NCI-H460 (cell line): ENCODE measurements around the gene SLC29A1. TPM values are rescaled to one million over a fixed set of nuclear protein-coding genes. Genes with fewer than 3 reads are reported as not detected.
A peak's percentile ranks its signal among the peaks of the same experiment; 100 is the strongest.
"Not testable (repeated sequence)": the region's sequence is repeated elsewhere in the genome, so short reads cannot be mapped to it uniquely, and the experiment has no call there.

Experiments used
- DNase-seq: peaks from one replicate; pipeline ENCODE4 v3.0.0-alpha.2; 2016; ENCODE audit warnings: low read depth; ENCODE audit errors: extremely low read depth
- polyA plus RNA-seq: library from polyadenylated mRNA; depleted of rRNA; stranded (reverse); fragments of >200 nt; gene quantifications from 2 replicates; pipeline ENCODE4 v1.2.3, GENCODE V29; 2014; cell fraction: nucleus; rRNA removed
- total RNA-seq: library from RNA; depleted of rRNA; stranded (reverse); fragments of >200 nt; shearing (Covaris generic); gene quantifications from 2 replicates; pipeline ENCODE4 v1.2.3, GENCODE V29; 2014; rRNA removed

SLC29A1 gene
- 13.4 and 16.2 TPM in 2 replicates for total RNA-seq
- polyA plus RNA-seq = 79.5 and 87.0 TPM in 2 replicates

DNA sequence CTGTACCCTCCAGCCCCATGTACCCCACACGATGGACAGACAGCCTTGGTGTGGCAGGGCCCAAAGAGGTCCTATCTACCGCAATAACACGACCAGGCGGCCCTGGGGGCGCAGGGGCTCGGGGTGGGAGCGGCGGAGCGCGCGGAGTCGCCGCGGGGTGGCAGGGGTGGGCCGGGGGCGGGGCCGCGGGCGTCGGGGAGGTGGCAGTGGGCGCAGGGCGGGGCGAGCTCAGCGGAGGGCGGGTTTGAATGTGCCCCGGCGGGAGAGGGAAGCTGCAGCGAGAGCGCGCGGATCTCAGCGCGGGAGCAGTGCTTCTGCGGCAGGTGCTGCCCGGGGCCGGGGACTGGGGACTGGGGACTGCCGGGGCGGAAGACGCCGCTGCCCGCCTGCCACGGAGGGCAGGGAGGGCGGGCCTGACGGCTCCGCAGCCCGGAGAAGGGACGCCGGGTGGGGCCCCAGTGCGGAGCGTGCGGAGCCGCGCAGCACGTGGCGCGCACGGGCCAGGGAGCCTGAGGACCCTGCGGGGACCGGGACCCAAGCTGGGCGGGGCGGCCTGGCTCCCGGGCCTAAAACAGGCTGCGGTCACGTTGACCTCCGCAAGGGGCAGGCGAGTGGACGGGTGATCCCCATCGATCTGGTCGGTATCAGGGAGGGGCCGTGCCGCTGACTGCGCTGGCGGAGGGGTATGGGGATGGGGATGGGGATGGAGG is at the start of gene SLC29A1:
SLC29A1 (plus strand) TSS at position 277 of the 710 bp plus-strand sequence. CDS start 3,719 bp downstream, outside the sequence.
- DNase-seq = peak; percentile 45

DNA sequence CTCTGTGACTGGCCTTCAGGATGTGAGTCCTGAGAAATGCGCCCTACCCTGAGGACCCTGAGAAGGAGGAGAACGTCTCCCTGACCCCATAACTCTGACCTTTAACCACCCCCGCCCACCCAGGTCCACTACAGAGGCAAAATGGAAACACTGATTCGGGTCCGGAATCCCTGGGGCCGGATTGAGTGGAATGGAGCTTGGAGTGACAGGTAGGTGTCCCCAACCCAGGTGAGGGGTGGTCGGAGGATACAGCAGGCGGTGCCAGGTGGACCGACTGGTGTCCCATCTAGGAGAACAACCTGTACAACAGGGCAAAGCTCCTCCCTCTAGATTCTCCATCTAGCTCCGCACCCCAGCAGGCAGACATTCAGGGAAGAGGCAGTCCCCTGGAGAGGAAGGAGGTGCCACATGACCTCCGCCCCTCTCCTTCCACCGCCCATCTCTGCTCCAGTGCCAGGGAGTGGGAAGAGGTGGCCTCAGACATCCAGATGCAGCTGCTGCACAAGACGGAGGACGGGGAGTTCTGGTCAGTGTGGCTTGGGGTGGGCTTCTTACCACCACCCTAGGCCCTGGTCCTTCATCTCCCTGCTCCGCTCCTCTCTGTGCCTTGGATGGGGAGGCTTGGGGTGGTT is 47.1 kb upstream of the SLC29A1 start:
- no peak for DNase-seq

DNA sequence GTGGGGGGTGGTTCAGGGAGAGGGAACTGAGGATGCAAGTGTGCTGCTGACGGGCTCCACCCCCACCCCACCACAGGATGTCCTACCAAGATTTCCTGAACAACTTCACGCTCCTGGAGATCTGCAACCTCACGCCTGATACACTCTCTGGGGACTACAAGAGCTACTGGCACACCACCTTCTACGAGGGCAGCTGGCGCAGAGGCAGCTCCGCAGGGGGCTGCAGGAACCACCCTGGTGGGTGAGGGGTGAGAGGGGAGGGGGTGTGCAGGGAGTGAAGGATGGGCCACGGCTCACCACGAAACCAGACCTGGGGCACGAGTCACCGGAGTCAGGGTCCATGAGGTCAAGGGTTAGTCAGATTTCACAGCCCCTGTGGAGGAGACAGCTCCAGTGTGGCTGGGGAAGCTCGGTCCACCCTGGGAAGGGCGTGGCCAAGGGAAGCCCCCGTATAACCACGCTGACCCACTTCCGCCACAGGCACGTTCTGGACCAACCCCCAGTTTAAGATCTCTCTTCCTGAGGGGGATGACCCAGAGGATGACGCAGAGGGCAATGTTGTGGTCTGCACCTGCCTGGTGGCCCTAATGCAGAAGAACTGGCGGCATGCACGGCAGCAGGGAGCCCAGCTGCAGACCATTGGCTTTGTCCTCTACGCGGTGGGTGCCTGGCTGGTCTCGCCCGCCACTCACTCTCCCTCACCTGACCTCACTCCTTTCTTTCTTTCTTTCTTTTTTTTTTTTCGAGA is 46.5 kb upstream of the SLC29A1 start:
- no peak for DNase-seq

DNA sequence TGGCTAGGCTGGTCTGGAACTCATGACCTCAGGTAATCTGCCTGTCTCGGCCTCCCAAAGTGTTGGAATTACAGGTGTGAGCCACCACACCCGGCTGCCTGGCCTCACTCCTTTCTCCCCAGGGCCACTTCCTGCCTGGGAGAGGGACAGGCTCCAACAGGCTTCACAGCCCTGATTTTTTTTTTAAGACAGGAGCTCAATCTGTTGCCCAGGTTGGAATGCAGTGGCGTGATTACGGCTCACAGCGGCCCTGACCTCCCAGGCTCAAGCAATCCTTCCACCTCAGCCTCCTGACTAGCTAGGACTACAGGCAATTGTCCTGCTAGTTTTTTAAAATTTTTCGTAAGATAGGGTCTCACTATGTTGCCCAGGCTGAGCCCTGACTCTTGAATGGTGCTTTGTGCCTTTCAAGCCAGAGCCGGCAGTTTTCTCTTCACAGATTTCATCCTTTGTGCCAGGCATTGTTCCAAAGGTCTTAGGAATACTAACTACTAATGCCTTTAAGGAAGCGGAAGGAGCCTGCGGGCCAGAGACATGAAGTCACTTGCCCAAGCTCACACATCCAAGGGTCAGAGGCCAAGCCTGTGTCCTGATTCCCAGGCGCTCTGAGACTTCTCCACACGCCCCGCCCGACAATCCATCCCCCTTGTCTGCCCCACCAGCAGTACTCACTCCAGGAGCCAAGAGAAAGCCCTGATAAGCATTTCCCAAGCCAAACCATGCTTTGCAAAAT is 45.5 kb upstream of the SLC29A1 start:
- no peak for DNase-seq

DNA sequence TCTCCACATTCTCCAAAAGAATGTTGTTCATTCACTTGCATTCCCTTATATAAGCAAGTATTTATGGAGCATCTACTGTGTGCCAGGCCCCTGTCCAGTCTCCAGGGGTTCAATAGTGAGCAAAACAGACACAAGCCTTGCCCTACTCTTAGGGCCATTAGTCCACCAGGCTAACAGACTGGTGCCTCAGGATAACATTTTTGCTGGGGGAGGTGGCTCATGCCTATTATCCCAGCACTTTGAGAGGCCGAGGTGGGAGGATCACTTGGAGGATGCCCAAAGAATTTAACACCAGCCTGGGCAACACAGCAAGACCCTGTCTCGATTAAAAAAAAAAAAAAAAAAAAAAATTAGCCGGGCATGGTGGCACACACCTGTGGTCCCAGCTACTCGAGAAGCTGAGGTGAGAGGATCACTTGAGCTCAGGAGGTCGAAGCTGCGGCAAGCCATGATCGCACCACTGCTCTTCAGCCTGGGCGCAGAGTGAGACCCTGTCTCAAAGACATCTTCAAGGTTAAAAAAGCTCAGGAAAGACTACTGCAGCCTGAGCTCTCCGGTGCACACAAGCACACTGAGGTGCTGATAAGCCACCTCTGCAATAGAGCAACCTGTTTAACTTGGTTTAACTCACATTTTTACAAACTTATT is 44.8 kb upstream of the SLC29A1 start:
- DNase-seq = no peak

DNA sequence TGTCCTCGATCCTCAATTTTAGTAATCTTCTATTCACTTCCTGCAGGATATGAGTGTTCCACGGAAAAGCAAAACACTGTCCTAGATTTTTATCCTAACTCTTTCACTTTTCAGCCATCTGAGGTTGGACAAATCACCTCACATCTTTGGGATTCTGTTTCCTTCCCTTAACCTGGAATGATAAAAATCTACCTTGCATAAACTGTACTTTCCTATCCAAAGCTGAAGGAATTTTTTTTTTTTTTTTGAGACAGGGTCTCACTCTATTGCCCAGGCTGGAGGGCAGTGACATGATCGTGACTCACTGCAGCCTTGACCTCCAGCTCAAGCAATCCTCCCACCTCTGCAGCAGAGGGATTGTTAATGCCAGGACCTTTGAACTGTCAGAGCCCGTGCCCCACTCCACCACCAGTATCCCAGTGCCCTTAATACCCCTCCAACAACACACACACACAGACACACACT is 44.3 kb upstream of the SLC29A1 start:
- no peak for DNase-seq

DNA sequence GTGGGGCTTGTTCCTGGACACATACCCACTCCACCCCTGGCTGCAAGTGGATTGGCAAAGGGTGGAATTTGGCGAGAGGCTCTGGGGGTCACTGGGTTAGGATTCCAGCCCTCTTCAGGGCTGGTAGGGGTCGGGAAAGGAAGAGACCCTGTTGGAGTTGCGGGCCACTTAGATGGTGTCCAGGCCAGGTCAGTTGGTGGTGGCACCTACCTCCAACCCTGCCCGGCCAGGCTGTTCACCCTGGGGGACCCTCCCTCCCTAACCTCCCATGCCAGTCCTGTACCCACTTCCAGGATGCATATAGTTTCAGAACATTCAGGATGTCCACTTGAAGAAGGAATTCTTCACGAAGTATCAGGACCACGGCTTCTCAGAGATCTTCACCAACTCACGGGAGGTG is 43.7 kb upstream of the SLC29A1 start:
- DNase-seq = no peak

DNA sequence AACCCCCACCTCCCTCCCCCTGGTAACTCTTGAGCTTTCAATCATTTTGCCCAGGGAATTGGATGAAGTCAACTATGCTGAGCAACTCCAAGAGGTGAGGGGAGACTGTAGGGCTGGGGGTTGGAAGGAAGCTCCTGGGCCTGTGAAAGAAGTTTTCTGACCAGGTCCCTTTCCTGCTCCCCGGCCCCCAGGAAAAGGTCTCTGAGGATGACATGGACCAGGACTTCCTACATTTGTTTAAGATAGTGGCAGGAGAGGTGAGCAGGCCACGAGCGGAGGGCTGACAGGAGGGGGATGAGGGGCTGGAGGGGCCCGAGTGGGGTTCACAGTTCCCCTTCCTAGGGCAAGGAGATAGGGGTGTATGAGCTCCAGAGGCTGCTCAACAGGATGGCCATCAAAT is 43.0 kb upstream of the SLC29A1 start:
- no peak for DNase-seq

DNA sequence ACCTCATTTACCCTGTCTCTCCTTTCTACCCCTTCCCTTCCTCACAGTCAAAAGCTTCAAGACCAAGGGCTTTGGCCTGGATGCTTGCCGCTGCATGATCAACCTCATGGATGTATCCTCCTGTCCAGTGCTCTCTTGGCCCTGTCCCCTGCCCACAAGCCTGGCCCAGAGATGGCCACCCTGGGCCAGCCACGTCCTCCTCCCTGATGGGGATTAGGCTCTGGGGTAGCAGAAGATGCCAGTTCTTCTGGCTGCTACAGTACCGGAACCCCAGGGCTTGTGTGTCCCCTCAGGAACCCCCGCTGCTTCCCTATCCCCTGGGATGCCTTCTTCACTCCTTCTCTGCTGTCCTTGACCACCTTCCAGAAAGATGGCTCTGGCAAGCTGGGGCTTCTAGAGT is 42.5 kb upstream of the SLC29A1 start:
- DNase-seq = no peak

DNA sequence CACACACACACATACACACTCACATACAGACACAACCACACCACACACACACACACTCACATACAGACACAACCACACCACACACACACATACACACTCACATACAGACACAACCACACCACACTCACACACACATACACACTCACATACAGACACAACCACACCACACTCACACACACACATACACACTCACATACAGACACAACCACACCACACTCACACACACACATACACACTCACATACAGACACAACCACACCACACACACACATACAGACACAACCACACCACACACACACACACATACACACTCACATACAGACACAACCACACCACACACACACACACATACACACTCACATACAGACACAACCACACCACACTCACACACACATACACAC is 41.6 kb upstream of the SLC29A1 start:
- DNase-seq = not testable (repeated sequence)

DNA sequence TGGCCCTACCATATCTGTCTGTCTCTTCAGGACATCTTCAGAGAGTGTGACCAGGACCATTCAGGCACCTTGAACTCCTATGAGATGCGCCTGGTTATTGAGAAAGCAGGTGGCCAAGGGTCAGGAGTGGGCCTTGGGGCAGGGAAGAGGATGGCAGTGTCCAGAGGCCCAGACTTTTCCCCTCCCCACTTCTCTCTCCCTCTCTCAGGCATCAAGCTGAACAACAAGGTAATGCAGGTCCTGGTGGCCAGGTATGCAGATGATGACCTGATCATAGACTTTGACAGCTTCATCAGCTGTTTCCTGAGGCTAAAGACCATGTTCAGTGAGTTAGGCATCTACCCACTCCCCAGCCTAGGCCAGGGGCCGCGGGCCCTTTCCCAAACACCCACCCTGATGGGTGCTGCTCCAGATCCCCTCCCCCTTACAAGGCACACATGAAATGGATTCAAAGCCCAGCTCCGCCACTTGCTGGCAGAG is 40.4 kb upstream of the SLC29A1 start:
- no peak for DNase-seq

DNA sequence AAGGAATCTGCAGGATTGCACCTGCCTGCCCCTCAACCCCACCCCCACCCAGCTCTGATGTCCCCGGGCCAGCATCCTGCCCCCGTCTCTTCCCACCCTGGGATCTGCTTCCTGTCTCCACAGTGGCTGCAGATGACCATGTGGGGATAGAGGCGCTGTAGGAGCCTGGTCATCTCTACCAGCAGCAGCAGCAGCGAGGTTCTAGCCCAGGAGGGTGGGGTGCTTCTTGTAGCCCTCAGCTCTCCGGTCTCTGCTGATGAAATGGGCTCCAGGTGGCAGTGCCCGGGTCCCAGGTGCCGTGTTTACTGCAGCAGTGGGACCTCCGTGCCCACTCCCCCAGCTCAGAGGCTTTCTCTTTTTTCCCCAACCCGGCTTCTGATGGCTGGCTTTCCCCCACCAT is 39.6 kb upstream of the SLC29A1 start:
- no peak for DNase-seq

DNA sequence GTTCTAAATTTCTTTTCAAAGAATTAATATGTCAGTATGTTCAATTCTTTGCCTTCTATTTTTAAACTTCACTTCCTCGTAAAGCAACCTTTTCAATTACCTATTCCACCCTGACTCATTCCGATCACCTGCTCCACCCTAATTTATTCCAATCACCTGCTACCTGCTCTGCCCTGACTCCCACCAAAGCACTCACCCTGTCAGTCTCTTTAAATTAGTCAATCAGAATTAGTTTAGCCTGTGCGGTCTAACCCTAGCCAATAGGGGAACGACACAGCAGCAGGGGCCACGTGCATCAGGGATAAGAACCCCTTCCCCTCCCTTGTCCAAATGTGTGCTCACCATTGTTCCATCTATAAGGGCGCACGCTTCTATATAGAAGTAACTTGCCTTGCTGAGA is 38.0 kb upstream of the SLC29A1 start:
- not testable (repeated sequence) for DNase-seq

DNA sequence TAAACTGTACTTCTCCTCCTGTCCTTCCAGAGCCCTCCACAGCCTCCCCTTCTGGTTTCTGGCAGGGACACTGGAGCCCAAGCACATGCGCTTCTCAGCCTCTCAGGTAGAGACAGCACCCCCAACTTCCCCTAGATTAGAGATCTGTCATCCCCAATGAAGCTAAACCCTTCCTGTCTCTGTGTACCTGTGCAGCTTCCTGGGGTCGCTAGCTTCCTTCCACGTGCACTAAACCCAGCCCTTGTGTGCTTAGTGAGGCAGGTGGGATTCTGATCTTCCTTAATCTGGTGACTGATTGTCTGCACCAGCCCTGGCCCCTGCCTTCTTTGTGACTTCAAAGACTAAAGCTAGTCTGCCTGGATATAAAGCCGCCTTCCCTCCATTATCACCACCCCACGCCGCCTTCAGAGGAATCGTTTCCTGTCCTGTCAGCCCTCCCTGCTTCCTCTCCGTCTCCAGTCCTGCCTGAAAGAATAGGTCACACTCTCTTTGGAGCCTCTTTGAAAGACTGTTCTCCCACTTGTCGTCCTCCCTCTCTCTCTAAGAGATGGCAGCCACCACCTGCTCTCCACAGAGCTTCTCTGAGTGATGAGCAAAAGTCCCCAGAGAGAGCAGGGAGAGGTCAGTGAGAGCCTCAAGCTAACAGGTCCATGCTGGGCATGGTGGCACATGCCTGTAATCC is 37.3 kb upstream of the SLC29A1 start:
- DNase-seq = no peak

DNA sequence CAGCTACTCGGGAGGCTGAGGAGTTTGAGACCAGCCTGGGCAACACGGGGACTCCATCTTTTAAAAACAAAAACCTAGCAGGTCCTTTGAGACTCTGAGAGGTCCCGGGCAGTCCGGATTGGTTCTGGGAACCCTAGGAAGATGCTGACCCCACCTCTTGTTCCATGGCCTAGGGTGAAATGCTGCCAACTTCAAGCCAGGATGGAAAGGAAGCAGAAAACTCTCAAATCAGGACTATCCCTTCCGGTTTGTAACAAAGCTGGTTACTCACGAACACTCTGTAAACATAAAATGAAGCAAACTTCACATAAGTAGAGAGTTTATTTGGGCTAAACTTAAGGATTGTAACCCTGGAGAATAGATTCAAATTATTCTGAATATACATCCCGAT is 36.8 kb upstream of the SLC29A1 start:
- no peak for DNase-seq

DNA sequence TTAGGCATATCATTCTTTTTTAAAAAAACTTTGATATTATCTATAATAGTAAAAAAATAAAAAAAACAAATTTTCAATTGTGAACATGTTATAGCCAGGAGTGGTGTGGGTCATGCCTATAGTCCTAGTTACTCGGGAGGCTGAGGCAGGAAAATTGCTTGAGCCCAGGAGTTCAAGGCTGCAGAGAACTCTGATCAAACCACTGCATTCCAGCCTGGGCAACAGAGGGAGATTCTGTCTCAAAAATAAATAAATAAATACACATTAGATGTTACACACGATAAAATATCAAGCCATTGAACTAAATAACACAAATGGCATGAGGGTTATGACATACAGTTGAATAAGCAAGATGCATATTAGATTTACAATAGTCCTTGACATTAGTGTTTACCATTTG is 34.6 kb upstream of the SLC29A1 start:
- DNase-seq = no peak

DNA sequence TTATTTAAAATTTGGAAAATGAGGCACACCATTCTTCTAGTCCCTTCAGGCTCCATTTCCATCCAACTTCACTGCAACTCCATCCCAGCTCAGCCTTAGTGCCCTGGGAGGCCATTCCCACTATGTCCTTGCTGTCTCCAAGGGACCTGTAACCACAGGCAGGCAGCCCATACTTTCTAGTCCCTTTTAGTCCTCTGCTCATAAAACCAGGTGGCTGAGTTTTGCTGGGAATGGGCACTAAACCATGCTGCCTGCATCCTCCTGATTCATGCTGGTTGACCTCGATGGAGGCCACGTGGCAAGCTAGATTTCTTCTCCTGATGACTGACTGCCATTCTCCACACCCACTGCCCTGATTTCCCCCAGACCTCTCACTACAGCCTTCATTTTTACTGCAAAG is 34.1 kb upstream of the SLC29A1 start:
- DNase-seq = no peak

DNA sequence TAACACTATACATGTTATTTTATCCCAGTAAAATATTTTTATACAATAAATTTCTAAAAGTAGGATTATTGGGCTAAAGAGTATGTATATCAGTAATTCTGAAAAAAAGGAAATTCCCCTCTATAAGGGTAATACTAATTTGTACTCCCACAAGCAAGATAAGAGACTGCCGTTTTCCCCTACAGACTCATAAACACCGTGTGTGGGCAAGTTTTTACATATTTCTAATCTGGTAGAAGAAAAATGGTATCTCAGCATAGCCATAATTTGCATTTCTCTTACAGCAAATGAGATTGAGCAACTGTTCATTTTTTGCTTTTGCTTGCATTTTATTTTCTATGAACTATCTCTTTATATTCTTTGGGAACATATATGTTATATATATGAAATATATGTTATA is 32.7 kb upstream of the SLC29A1 start:
- DNase-seq = no peak

DNA sequence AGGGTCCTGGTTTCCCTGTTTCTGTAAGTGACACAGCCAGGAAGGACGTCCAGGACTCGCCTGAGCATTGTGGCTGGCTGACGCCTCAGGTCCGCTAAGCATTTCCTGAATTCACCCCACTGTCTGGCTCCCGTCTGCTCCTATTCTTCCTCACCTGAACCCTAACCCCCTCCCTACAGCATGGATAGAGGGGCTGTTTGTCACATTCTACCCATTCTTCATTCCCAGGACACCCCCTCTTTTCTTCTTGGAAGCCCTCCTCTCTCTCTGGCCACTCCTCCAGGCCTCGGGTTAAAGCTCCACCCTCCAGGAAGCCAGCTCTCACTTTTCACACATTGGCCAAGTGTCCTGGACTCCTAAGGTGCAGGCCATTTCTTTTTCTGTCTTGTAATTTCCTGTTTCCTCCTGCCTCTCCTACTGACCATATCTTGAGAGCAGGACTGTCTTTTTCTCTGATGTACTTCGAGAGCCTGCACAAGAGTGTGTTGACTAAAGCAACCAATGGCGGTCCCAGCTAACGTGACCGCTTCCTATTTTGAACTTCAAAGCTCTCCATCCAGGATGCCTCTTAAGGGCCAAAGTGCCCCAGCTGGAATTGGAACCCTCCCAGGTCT is 30.9 kb upstream of the SLC29A1 start:
- DNase-seq = no peak
